H1 (cell line): Measurements from ENCODE around the gene TNFSF11. TPM values are rescaled to one million over a fixed set of nuclear protein-coding genes. Genes with fewer than 3 reads are reported as not detected.

Experiments
- CTCF ChIA-PET: fragments of 300-600 bp; sonication (Branson Sonifier 250); formaldehyde crosslinking; loops from one replicate; lab custom pipeline; 2021; ENCODE audit not compliant: partially characterized antibody; lab: Charles Lee
- POLR2A ChIA-PET: fragments of 300-600 bp; sonication (Branson Sonifier 250); formaldehyde crosslinking; loops from one replicate; lab custom pipeline; 2021; ENCODE audit warnings: inconsistent platforms; ENCODE audit not compliant: partially characterized antibody; lab: Charles Lee
- DNase-seq, 2 experiments: peaks; one replicate each; pipeline versions ENCODE4 v3.0.0 to v3.0.0-alpha.2; 2010 to 2022; ENCODE audit warnings: low spot score in 2 of 2, low read depth in 1 of 2, mixed read lengths in 1 of 2
- FAIRE-seq: peaks from 2 replicates; lab custom pipeline; 2011; peaks lifted over from hg19 to GRCh38; lab: Jason Lieb, UNC
- H2AFZ ChIP-seq: 2 replicates; pipeline ENCODE4 v1.8.1; 2012; ENCODE audit warnings: low read length, inconsistent platforms
- H2AK5ac ChIP-seq: 2 replicates; pipeline ENCODE4 v1.6.1; 2013; ENCODE audit warnings: low read depth, low read length
- H2BK120ac ChIP-seq: replicated peaks from 2 replicates; pipeline ENCODE3; 2013; ENCODE audit warnings: low read depth, low read length, inconsistent platforms
- H2BK12ac ChIP-seq: 2 replicates; pipeline ENCODE4 v1.6.1; 2013; ENCODE audit warnings: low read depth, low read length
- H2BK15ac ChIP-seq: 2 replicates; pipeline ENCODE4 v1.6.1; 2013; ENCODE audit warnings: low read length
- H2BK20ac ChIP-seq: 2 replicates; pipeline ENCODE4 v1.6.1; 2013; ENCODE audit warnings: low read length
- H2BK5ac ChIP-seq: 2 replicates; pipeline ENCODE4 v1.6.1; 2013; ENCODE audit warnings: low read depth, low read length
- H3K14ac ChIP-seq: 2 replicates; pipeline ENCODE4 v1.6.1; 2013; ENCODE audit warnings: inconsistent platforms; ENCODE audit not compliant: insufficient read length
- H3K18ac ChIP-seq: 2 replicates; pipeline ENCODE4 v1.6.1; 2013; ENCODE audit warnings: low read length; ENCODE audit errors: extremely low read depth
- H3K23ac ChIP-seq: 2 replicates; pipeline ENCODE4 v1.6.1; 2013; ENCODE audit warnings: inconsistent platforms; ENCODE audit not compliant: insufficient read length
- H3K23me2 ChIP-seq: 2 replicates; pipeline ENCODE4 v1.6.1; 2013; ENCODE audit warnings: low read depth, low read length
- H3K27ac ChIP-seq: 2 replicates; pipeline ENCODE4 v1.6.1; 2011; ENCODE audit warnings: low read depth, low read length, inconsistent platforms
- H3K27me3 ChIP-seq, 4 experiments: replicated peaks in 1 of 4; 1 replicate in 1 of 4; 2 replicates in 3 of 4; pipeline versions ENCODE4 v1.6.1 to v1.8.1; 2011 to 2013; ENCODE audit warnings: low read length in 3 of 4, mild to moderate bottlenecking in 3 of 4, inconsistent platforms in 2 of 4, mixed read lengths in 2 of 4, moderate library complexity in 1 of 4; ENCODE audit not compliant: control insufficient read depth in 3 of 4, insufficient read depth in 3 of 4; ENCODE audit errors: extremely low read depth in 1 of 4
- H3K36me3 ChIP-seq, 4 experiments: 2 replicates each; pipeline versions ENCODE4 v1.6.1 to v1.8.1; 2011 to 2013; ENCODE audit warnings: mild to moderate bottlenecking in 4 of 4, low read length in 3 of 4, moderate library complexity in 2 of 4, control low read depth in 1 of 4, inconsistent platforms in 1 of 4; ENCODE audit not compliant: insufficient read depth in 4 of 4, control insufficient read depth in 2 of 4
- H3K4ac ChIP-seq: replicated peaks from 2 replicates; pipeline ENCODE3; 2013; ENCODE audit warnings: low read length, low read depth, mixed read lengths, inconsistent platforms; ENCODE audit not compliant: insufficient read length
- H3K4me1 ChIP-seq, 4 experiments: replicated peaks in 1 of 4; 1 replicate in 1 of 4; 2 replicates in 3 of 4; pipeline versions ENCODE4 v1.6.1 to v1.8.1; 2011 to 2013; ENCODE audit warnings: low read length in 3 of 4, inconsistent platforms in 2 of 4, mixed read lengths in 1 of 4; ENCODE audit not compliant: insufficient read depth in 4 of 4, control insufficient read depth in 3 of 4
- H3K4me2 ChIP-seq, 2 experiments: 2 replicates each; pipeline versions ENCODE4 v1.6.1 to v1.8.1; 2011 to 2013; ENCODE audit warnings: low read depth in 2 of 2, low read length in 2 of 2, control low read depth in 1 of 2, inconsistent platforms in 1 of 2, mild to moderate bottlenecking in 1 of 2; ENCODE audit not compliant: insufficient read depth in 1 of 2
- H3K4me3 ChIP-seq, 4 experiments: fragments of 200-600, 300-600 bp in 1 of 4; sonication (generic), shearing (Covaris generic), sonication (Bioruptor Twin) in 1 of 4; 2 replicates each; pipeline versions ENCODE4 v1.5.1 to v1.8.1; 2011 to 2016; ENCODE audit warnings: low read length in 4 of 4, low read depth in 3 of 4, control low read depth in 2 of 4, inconsistent platforms in 2 of 4, mild to moderate bottlenecking in 2 of 4, mixed read lengths in 1 of 4, moderate library complexity in 1 of 4; ENCODE audit not compliant: insufficient read depth in 2 of 4; ENCODE audit errors: extremely low read depth in 1 of 4
- H3K56ac ChIP-seq: replicated peaks from 2 replicates; pipeline ENCODE3; 2013; ENCODE audit warnings: low read depth, mild to moderate bottlenecking, mixed read lengths, low read length, inconsistent platforms; ENCODE audit not compliant: insufficient read length
- H3K79me1 ChIP-seq: 2 replicates; pipeline ENCODE4 v1.6.1; 2013; ENCODE audit warnings: low read depth, low read length, control low read depth
- H3K79me2 ChIP-seq, 2 experiments: 2 replicates each; pipeline versions ENCODE4 v1.6.1 to v1.8.1; 2012 to 2013; ENCODE audit warnings: low read length in 2 of 2, mild to moderate bottlenecking in 2 of 2, inconsistent platforms in 1 of 2; ENCODE audit not compliant: insufficient read depth in 2 of 2, control insufficient read depth in 1 of 2
- H3K9ac ChIP-seq, 4 experiments: replicated peaks in 1 of 4; 1 replicate in 1 of 4; 2 replicates in 3 of 4; pipeline versions ENCODE4 v1.6.1 to v1.8.1; 2011 to 2013; ENCODE audit warnings: low read depth in 3 of 4, low read length in 3 of 4, control low read depth in 2 of 4, mild to moderate bottlenecking in 2 of 4, moderate library complexity in 2 of 4, inconsistent platforms in 1 of 4; ENCODE audit errors: extremely low read depth in 1 of 4
- H3K9me3 ChIP-seq, 2 experiments: 2 replicates each; pipeline versions ENCODE4 v1.6.1 to v1.8.1; 2012 to 2013; ENCODE audit warnings: mild to moderate bottlenecking in 2 of 2, moderate library complexity in 2 of 2, control low read depth in 1 of 2, inconsistent platforms in 1 of 2, low read depth in 1 of 2, low read length in 1 of 2, mixed read lengths in 1 of 2; ENCODE audit not compliant: insufficient read depth in 2 of 2
- H4K20me1 ChIP-seq, 2 experiments: replicated peaks in 1 of 2; 2 replicates each; pipeline versions ENCODE3 to v1.8.1; 2011 to 2013; ENCODE audit warnings: inconsistent platforms in 2 of 2, low read length in 2 of 2, mild to moderate bottlenecking in 1 of 2; ENCODE audit not compliant: insufficient read depth in 2 of 2, control insufficient read depth in 1 of 2
- H4K5ac ChIP-seq: 2 replicates; pipeline ENCODE4 v1.6.1; 2013; ENCODE audit warnings: low read length, low read depth, mixed read lengths, inconsistent platforms; ENCODE audit not compliant: insufficient read length
- H4K8ac ChIP-seq: 2 replicates; pipeline ENCODE4 v1.8.0; 2013; ENCODE audit warnings: mild to moderate bottlenecking, moderate library complexity, low read length, inconsistent platforms; ENCODE audit not compliant: insufficient read depth; ENCODE audit errors: extremely low read depth
- H4K91ac ChIP-seq: replicated peaks from 2 replicates; pipeline ENCODE3; 2013; ENCODE audit warnings: low read length, mixed read lengths, inconsistent platforms; ENCODE audit not compliant: insufficient read length
- CEBPB ChIP-seq: IDR thresholded peaks from 2 replicates; pipeline ENCODE4 v1.6.1; 2012; ENCODE audit warnings: low read depth, low read length
- JUN ChIP-seq: IDR thresholded peaks from 2 replicates; pipeline ENCODE4 v1.6.1; 2011; ENCODE audit warnings: low read depth, mild to moderate bottlenecking, improper control_type of control experiment, low read length
- WGBS, 2 experiments: shearing (Covaris generic) in 1 of 2; methylation state at CpG; one replicate each; pipeline versions ENCODE4 v1.1.6 to v1.1.7; 2013 to 2015; ENCODE audit warnings: low lambda C conversion rate in 2 of 2, mixed read lengths in 2 of 2, inconsistent platforms in 1 of 2, low coverage in 1 of 2, missing lambda C conversion rate in 1 of 2; ENCODE audit not compliant: insufficient replicate concordance in 2 of 2, insufficient coverage in 1 of 2, insufficient read length in 1 of 2; ENCODE audit errors: extremely low coverage in 1 of 2, missing lambda C conversion rate in 1 of 2; 5-methylcytosine and 5-hydroxymethylcytosine counted together
- polyA plus RNA-seq, 7 experiments: library from polyadenylated mRNA; depleted of rRNA in 3 of 7; stranded (reverse) in 5 of 7; unstranded in 2 of 7; fragments of >200 nt in 5 of 7; fragments of 200-250 nt in 2 of 7; gene quantifications; 1 replicate in 5 of 7; 2 replicates in 1 of 7; 4 replicates in 1 of 7; pipeline versions ENCODE4 v1.2.1 to v1.2.3, GENCODE V29; 2011 to 2013; ENCODE audit warnings: missing spikeins in 2 of 7, mixed read lengths in 2 of 7
- total RNA-seq: library from RNA; stranded (reverse); fragmentation: NEBNext Ultra II Directional; extraction: Animal tissue kit (Norgen Biotek cat#: 25700); gene quantifications from 2 replicates; pipeline ENCODE4 v1.2.1, GENCODE V29; 2021

The TNFSF11 gene
- total and polyA plus RNA-seq, 2 of the 8 experiments (the other 6 are each of a cell fraction or from before 2014, with no cell fraction given), result 9.3 to 12.0 TPM

DNA sequence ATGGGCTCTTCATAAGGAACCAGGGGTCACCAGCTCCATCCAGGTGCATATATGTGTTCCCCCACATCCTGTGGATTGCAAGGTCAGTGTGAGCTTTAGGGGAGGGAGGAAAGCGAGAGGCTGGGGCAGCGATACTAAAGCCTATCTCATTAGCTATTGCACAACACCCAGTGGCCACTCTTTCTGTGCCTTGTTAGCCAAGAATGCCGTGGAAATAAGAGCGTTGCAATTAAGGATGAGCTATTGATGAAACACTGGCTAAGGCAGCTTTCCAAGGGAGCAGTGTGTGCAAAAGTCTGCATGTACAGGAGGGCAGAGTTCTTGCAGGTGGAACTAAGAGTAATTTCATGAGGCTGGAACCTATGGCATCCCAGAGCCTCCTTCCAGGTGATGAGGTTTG is 17.6 kb downstream of the TNFSF11 start:
- TF ChIP-seq JUN (no peak), CEBPB (0 out of 2 replicates have a peak, but pooled peaks have one; percentile 28)
- TF ChIP-seq, all 59 proteins: peak for 1
- Histone ChIP-seq H3K27ac (peak overlapping the region; percentile 48; the same call in 1 of the 2 replicates), H3K4me2 (no peak overlapping the region), H2BK12ac (peak overlapping the region; percentile 6; the same call in 1 of the 2 replicates), H4K8ac (no peak overlapping the region), H2AK5ac (no peak overlapping the region), H3K4me1 (peaks cover 3 to 25% (median 21%) of the 10 kb centered on the region in 4 experiments), H4K20me1 (no peaks in the 10 kb centered on the region), H3K23ac (no peak overlapping the region), H3K9me3 (no peaks in the 10 kb centered on the region), H3K4ac (peak overlapping the region; percentile 30), H3K27me3 (no peaks in the 10 kb centered on the region), H3K18ac (peak overlapping the region; percentile 34; the same call in 1 of the 2 replicates), H3K56ac (no peak overlapping the region), H4K5ac (peak overlapping the region; percentile 44), H3K23me2 (no peaks in the 10 kb centered on the region; the same call in 1 of the 2 replicates), H2BK15ac (0 out of 2 replicates have a peak overlapping the region, but pooled peaks have one; percentile 1), H2BK5ac (peak overlapping the region; percentile 93; the same call in 1 of the 2 replicates), H3K9ac (no peak overlapping the region), H2BK120ac (peak overlapping the region; percentile 90), H3K4me3 (no peak overlapping the region), H3K79me1 (no peaks in the 10 kb centered on the region; the same call in 1 of the 2 replicates), H4K91ac (peak overlapping the region; percentile 26), H2AFZ (no peak overlapping the region), H2BK20ac (peak overlapping the region; percentile 62), H3K36me3 (peaks cover 0 to 13% (median 0%) of the 10 kb centered on the region in 4 experiments; a peak in 2 of 8 replicates), H3K14ac (no peak overlapping the region), H3K79me2 (peaks cover 0 to 21% of the 10 kb centered on the region in 2 experiments; a peak in 2 of 4 replicates)
- ChIA-PET POLR2A (interaction anchor here (0.7 to 1.3 kb wide), 2 partner anchors 10 to 94 kb away, joined by 3 to 4 read pairs; no protein-coding TSS in a partner anchor), CTCF (interaction anchor here (0.7 to 1.7 kb wide), 3 partner anchors 10 to 378 kb away, joined by 3 to 4 read pairs (median 3); no protein-coding TSS in a partner anchor)
- no peak for DNase-seq
- FAIRE-seq, result no peak
- WGBS, 2 experiments, result 90% methylated on average over 4 of the region's 4 CpGs; no CpG with 5 or more reads in 1 of the 2 experiments
